SK-N-SH (cell line): ENCODE results near the gene ADCY9. TPM values are rescaled to one million over a fixed set of nuclear protein-coding genes. Genes with fewer than 3 reads are reported as not detected.

ENCODE experiments used
- CTCF ChIA-PET: fragments of 300-600, 350-600 bp; formaldehyde crosslinking; extraction: SDS; loops from one replicate; lab custom pipeline; 2021; lab: Yijun Ruan, JAX
- POLR2A ChIA-PET: fragments of 350-600 bp; sonication (Branson Sonifier 250); formaldehyde crosslinking; extraction: SDS; loops from one replicate; lab custom pipeline; 2020; ENCODE audit warnings: antibody characterized with exemption, inconsistent platforms; lab: Yijun Ruan, JAX
- DNase-seq: peaks from one replicate; pipeline ENCODE4 v3.0.0; 2012
- H2AFZ ChIP-seq: fragments of 200-600 bp; sonication (generic); 2 replicates; pipeline ENCODE4 v1.8.1; 2016; ENCODE audit warnings: antibody characterized with exemption, mild to moderate bottlenecking, low read depth
- H3F3A ChIP-seq: fragments of 200-600 bp; sonication (generic); replicated peaks from 2 replicates; pipeline ENCODE3; 2016; ENCODE audit warnings: antibody characterized with exemption, mild to moderate bottlenecking; ENCODE audit not compliant: insufficient read depth
- H3K27ac ChIP-seq, 2 experiments: fragments of 200-500 bp in 1 of 2; fragments of 200-600 bp in 1 of 2; sonication (Bioruptor generic) in 1 of 2; sonication (generic), shearing (Covaris generic) in 1 of 2; 2 replicates each; pipeline versions ENCODE4 v1.5.1 to v1.6.1; 2014 to 2016; ENCODE audit warnings: low read depth in 2 of 2, inconsistent platforms in 1 of 2, low read length in 1 of 2, mild to moderate bottlenecking in 1 of 2, mixed read lengths in 1 of 2
- H3K27me3 ChIP-seq: fragments of 200-600 bp; sonication (generic), shearing (Covaris generic); 2 replicates; pipeline ENCODE4 v1.6.1; 2016; ENCODE audit warnings: mixed run types; ENCODE audit not compliant: insufficient read depth
- H3K36me3 ChIP-seq, 2 experiments: fragments of 200-500 bp in 1 of 2; fragments of 200-600 bp in 1 of 2; sonication (Bioruptor generic) in 1 of 2; sonication (generic) in 1 of 2; replicated peaks in 1 of 2; 2 replicates each; pipeline versions ENCODE3 to v1.5.1; 2014 to 2016; ENCODE audit warnings: low read length in 1 of 2, mild to moderate bottlenecking in 1 of 2; ENCODE audit not compliant: insufficient read depth in 2 of 2, control insufficient read depth in 1 of 2
- H3K4me1 ChIP-seq, 2 experiments: fragments of 200-500 bp in 1 of 2; fragments of 200-600 bp in 1 of 2; sonication (Bioruptor generic) in 1 of 2; sonication (generic), shearing (Covaris generic) in 1 of 2; 2 replicates each; pipeline versions ENCODE4 v1.5.1 to v1.6.1; 2014 to 2016; ENCODE audit warnings: low read depth in 1 of 2, low read length in 1 of 2, mixed run types in 1 of 2; ENCODE audit not compliant: insufficient read depth in 2 of 2, control insufficient read depth in 1 of 2
- H3K4me2 ChIP-seq: fragments of 200-600 bp; sonication (generic), shearing (Covaris generic); 2 replicates; pipeline ENCODE4 v1.6.1; 2017; ENCODE audit warnings: mixed run types
- H3K4me3 ChIP-seq, 2 experiments: fragments of 200-500 bp in 1 of 2; fragments of 200-600 bp in 1 of 2; sonication (Bioruptor generic) in 1 of 2; sonication (generic), shearing (Covaris generic) in 1 of 2; 2 replicates each; pipeline versions ENCODE4 v1.5.1 to v1.8.1; 2014 to 2016; ENCODE audit warnings: low read depth in 2 of 2, inconsistent platforms in 1 of 2, low read length in 1 of 2, mild to moderate bottlenecking in 1 of 2, mixed read lengths in 1 of 2, moderate library complexity in 1 of 2
- H3K79me2 ChIP-seq: fragments of 200-600 bp; sonication (generic); 2 replicates; pipeline ENCODE4 v1.8.1; 2017; ENCODE audit warnings: mild to moderate bottlenecking; ENCODE audit not compliant: insufficient read depth
- H3K9ac ChIP-seq: fragments of 200-600 bp; sonication (generic); 2 replicates; pipeline ENCODE4 v1.6.1; 2017; ENCODE audit warnings: mixed run types
- H3K9me2 ChIP-seq: fragments of 200-600 bp; sonication (generic); 2 replicates; pipeline ENCODE4 v1.6.1; 2017; ENCODE audit warnings: mixed run types
- H3K9me3 ChIP-seq: fragments of 200-600 bp; sonication (generic); 2 replicates; pipeline ENCODE4 v1.6.1; 2017; ENCODE audit warnings: mixed run types, mild to moderate bottlenecking, moderate library complexity
- H4K20me1 ChIP-seq: fragments of 200-600 bp; sonication (generic); 2 replicates; pipeline ENCODE4 v1.6.1; 2017; ENCODE audit warnings: mild to moderate bottlenecking, mixed run types; ENCODE audit not compliant: insufficient read depth
- CHD2 ChIP-seq: fragments of 150-350 bp; IDR thresholded peaks from 2 replicates; pipeline ENCODE4 v1.6.1; 2018; ENCODE audit warnings: low read length; ENCODE audit not compliant: partially characterized antibody
- ELF1 ChIP-seq: IDR thresholded peaks from 2 replicates; pipeline ENCODE4 v1.4.0; 2012
- EP300 ChIP-seq, 2 experiments: IDR thresholded peaks; 2 replicates each; pipeline versions ENCODE4 v1.4.0 to v1.6.1; 2012; ENCODE audit warnings: borderline replicate concordance in 1 of 2, low read depth in 1 of 2, low read length in 1 of 2
- FOSL2 ChIP-seq: IDR thresholded peaks from 2 replicates; pipeline ENCODE4 v1.4.0; 2012; ENCODE audit warnings: low read depth, mild to moderate bottlenecking, moderate library complexity, borderline replicate concordance
- GABPA ChIP-seq: IDR thresholded peaks from 2 replicates; pipeline ENCODE4 v1.4.0; 2012; ENCODE audit warnings: low read depth, mild to moderate bottlenecking
- JUND ChIP-seq: IDR thresholded peaks from 2 replicates; pipeline ENCODE4 v1.4.0; 2012
- MXI1 ChIP-seq: IDR thresholded peaks from 2 replicates; pipeline ENCODE4 v1.6.1; 2012; ENCODE audit warnings: mild to moderate bottlenecking, low read depth, low read length, improper control_type of control experiment
- POLR2AphosphoS5 ChIP-seq: IDR thresholded peaks from 2 replicates; pipeline ENCODE4 v1.6.1; 2012; ENCODE audit warnings: low read depth, low read length
- RCOR1 ChIP-seq: fragments of 150-350 bp; IDR thresholded peaks from 2 replicates; pipeline ENCODE4 v1.6.1; 2017; ENCODE audit warnings: antibody characterized with exemption, low read length
- RFX5 ChIP-seq: IDR thresholded peaks from 2 replicates; pipeline ENCODE4 v1.6.1; 2012; ENCODE audit warnings: mild to moderate bottlenecking, improper control_type of control experiment, low read length
- RXRA ChIP-seq: IDR thresholded peaks from 2 replicates; pipeline ENCODE4 v1.4.0; 2012; ENCODE audit warnings: low read depth, mild to moderate bottlenecking, borderline replicate concordance
- TAF1 ChIP-seq: IDR thresholded peaks from 2 replicates; pipeline ENCODE4 v1.6.1; 2012; ENCODE audit warnings: low read depth, mild to moderate bottlenecking, low read length, moderate library complexity, borderline replicate concordance
- TCF12 ChIP-seq: IDR thresholded peaks from 2 replicates; pipeline ENCODE4 v1.4.0; 2012
- WGBS: methylation state at CpG from one replicate; pipeline ENCODE4 v1.1.6; 2017; ENCODE audit warnings: low lambda C conversion rate; 5-methylcytosine and 5-hydroxymethylcytosine counted together
- polyA plus RNA-seq, 3 experiments: library from polyadenylated mRNA; depleted of rRNA; stranded (reverse); fragments of >200 nt; gene quantifications; 2 replicates each; pipeline ENCODE4 v1.2.3, GENCODE V29; 2012
- TF ChIP-seq, protein P1 (sequence below): fragments of 150-350 bp; IDR thresholded peaks from 2 replicates; pipeline ENCODE4 v1.6.1; 2016; ENCODE audit warnings: mild to moderate bottlenecking, low read depth, low read length
- TF ChIP-seq, protein P2 (sequence below): IDR thresholded peaks from 2 replicates; pipeline ENCODE4 v1.4.0; 2012; ENCODE audit warnings: low read depth, borderline replicate concordance
- TF ChIP-seq, protein P3 (sequence below): fragments of 150-350 bp; IDR thresholded peaks from 2 replicates; pipeline ENCODE4 v1.6.1; 2017; ENCODE audit warnings: antibody characterized with exemption, low read length, low read depth, borderline replicate concordance
- TF ChIP-seq, protein P4 (sequence below): fragments of 200-600 bp; sonication (generic); IDR thresholded peaks from 2 replicates; pipeline ENCODE4 v1.6.1; 2017; ENCODE audit warnings: antibody characterized with exemption, mild to moderate bottlenecking, moderate library complexity
- TF ChIP-seq, protein P5 (sequence below): IDR thresholded peaks from 2 replicates; pipeline ENCODE4 v1.6.1; 2012; ENCODE audit warnings: mild to moderate bottlenecking, low read depth, low read length, moderate library complexity

Gene ADCY9
- polyA plus RNA-seq, 1 of the 3 experiments (the other 2 are of a cell fraction), result 5.2 TPM

DNA sequence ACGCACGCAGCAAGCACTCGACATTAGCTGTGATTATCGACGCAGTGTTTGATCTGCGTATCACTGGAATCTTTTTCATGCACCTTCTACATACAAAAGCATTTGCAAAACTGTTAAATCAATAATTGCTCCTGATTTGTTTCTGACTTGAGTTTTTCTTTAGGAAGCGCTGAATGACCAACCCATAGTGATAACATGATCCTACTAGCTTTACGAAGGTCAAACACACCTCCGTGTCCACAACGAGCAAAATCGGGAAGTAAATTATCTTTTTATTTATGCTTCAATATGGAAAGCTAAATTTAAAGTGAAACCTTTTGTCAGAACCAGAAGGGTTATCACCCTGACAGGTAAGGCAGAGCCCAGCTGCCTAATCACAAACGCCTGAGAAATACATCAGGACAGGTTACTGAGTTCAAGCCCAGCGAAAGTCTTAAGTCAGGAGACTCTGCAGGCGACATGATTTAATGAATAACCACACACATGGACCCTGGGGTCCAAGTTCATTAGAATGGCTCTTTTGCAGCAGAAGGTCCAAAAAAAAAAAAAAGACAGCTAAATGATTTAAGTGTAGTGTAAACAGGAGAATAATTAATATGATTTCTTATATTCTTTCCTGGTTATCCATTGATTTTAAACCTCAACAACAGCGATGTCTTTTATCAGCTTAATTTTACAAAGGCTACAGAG, 104.2 kb downstream of the ADCY9 start:
- Histone ChIP-seq H3K4me3 (no peak overlapping the region), H3F3A (peaks cover 11% of the 10 kb centered on the region)
- no peak for TF ChIP-seq TCF12
- TF ChIP-seq, protein P1, sequence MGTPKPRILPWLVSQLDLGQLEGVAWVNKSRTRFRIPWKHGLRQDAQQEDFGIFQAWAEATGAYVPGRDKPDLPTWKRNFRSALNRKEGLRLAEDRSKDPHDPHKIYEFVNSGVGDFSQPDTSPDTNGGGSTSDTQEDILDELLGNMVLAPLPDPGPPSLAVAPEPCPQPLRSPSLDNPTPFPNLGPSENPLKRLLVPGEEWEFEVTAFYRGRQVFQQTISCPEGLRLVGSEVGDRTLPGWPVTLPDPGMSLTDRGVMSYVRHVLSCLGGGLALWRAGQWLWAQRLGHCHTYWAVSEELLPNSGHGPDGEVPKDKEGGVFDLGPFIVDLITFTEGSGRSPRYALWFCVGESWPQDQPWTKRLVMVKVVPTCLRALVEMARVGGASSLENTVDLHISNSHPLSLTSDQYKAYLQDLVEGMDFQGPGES, result no peak
- TF ChIP-seq POLR2AphosphoS5, result no peak
- TF ChIP-seq ELF1, result no peak
- TF ChIP-seq, protein P2, sequence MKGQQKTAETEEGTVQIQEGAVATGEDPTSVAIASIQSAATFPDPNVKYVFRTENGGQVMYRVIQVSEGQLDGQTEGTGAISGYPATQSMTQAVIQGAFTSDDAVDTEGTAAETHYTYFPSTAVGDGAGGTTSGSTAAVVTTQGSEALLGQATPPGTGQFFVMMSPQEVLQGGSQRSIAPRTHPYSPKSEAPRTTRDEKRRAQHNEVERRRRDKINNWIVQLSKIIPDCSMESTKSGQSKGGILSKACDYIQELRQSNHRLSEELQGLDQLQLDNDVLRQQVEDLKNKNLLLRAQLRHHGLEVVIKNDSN, result no peak
- no peak for TF ChIP-seq JUND
- no peak for TF ChIP-seq GABPA
- no peak for TF ChIP-seq EP300 (IDR thresholded peaks at IDR 0.05; ENCODE audit: borderline replicate concordance in 1 of 2, low read depth in 1 of 2, low read length in 1 of 2)
- TF ChIP-seq, protein P3, sequence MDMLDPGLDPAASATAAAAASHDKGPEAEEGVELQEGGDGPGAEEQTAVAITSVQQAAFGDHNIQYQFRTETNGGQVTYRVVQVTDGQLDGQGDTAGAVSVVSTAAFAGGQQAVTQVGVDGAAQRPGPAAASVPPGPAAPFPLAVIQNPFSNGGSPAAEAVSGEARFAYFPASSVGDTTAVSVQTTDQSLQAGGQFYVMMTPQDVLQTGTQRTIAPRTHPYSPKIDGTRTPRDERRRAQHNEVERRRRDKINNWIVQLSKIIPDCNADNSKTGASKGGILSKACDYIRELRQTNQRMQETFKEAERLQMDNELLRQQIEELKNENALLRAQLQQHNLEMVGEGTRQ, result no peak
- TF ChIP-seq MXI1, result no peak
- TF ChIP-seq, protein P4, sequence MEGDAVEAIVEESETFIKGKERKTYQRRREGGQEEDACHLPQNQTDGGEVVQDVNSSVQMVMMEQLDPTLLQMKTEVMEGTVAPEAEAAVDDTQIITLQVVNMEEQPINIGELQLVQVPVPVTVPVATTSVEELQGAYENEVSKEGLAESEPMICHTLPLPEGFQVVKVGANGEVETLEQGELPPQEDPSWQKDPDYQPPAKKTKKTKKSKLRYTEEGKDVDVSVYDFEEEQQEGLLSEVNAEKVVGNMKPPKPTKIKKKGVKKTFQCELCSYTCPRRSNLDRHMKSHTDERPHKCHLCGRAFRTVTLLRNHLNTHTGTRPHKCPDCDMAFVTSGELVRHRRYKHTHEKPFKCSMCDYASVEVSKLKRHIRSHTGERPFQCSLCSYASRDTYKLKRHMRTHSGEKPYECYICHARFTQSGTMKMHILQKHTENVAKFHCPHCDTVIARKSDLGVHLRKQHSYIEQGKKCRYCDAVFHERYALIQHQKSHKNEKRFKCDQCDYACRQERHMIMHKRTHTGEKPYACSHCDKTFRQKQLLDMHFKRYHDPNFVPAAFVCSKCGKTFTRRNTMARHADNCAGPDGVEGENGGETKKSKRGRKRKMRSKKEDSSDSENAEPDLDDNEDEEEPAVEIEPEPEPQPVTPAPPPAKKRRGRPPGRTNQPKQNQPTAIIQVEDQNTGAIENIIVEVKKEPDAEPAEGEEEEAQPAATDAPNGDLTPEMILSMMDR, result no peak
- no peak for TF ChIP-seq RXRA
- TF ChIP-seq CHD2, result no peak
- no peak for TF ChIP-seq TAF1
- TF ChIP-seq, protein P5, sequence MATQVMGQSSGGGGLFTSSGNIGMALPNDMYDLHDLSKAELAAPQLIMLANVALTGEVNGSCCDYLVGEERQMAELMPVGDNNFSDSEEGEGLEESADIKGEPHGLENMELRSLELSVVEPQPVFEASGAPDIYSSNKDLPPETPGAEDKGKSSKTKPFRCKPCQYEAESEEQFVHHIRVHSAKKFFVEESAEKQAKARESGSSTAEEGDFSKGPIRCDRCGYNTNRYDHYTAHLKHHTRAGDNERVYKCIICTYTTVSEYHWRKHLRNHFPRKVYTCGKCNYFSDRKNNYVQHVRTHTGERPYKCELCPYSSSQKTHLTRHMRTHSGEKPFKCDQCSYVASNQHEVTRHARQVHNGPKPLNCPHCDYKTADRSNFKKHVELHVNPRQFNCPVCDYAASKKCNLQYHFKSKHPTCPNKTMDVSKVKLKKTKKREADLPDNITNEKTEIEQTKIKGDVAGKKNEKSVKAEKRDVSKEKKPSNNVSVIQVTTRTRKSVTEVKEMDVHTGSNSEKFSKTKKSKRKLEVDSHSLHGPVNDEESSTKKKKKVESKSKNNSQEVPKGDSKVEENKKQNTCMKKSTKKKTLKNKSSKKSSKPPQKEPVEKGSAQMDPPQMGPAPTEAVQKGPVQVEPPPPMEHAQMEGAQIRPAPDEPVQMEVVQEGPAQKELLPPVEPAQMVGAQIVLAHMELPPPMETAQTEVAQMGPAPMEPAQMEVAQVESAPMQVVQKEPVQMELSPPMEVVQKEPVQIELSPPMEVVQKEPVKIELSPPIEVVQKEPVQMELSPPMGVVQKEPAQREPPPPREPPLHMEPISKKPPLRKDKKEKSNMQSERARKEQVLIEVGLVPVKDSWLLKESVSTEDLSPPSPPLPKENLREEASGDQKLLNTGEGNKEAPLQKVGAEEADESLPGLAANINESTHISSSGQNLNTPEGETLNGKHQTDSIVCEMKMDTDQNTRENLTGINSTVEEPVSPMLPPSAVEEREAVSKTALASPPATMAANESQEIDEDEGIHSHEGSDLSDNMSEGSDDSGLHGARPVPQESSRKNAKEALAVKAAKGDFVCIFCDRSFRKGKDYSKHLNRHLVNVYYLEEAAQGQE, result no peak
- TF ChIP-seq RCOR1, result no peak
- no peak for TF ChIP-seq FOSL2
- no peak for TF ChIP-seq RFX5
- TF ChIP-seq, all 33 proteins: peak for 0
- H3K9me3 ChIP-seq, result no peaks in the 10 kb centered on the region
- H3K4me1 ChIP-seq, result peaks cover 0 to 6% of the 10 kb centered on the region in 2 experiments; a peak in 1 of 4 replicates
- H3K36me3 ChIP-seq, result no peaks in the 10 kb centered on the region
- no peak for DNase-seq
- WGBS, result 90% methylated on average over 15 of the region's 15 CpGs
- ChIA-PET CTCF (interaction anchor here (0.9 kb wide), 1 partner anchor 28 kb away, joined by 3 read pairs; no protein-coding TSS in a partner anchor), POLR2A (no interaction called here)
- no peak overlapping the region for H3K9ac ChIP-seq
- H3K79me2 ChIP-seq, result no peaks in the 10 kb centered on the region
- H4K20me1 ChIP-seq, result no peaks in the 10 kb centered on the region
- no peak overlapping the region for H3K4me2 ChIP-seq
- no peaks in the 10 kb centered on the region for H3K9me2 ChIP-seq
- no peak overlapping the region for H2AFZ ChIP-seq
- H3K27me3 ChIP-seq, result no peaks in the 10 kb centered on the region
- H3K27ac ChIP-seq, result no peak overlapping the region
